ENCODE results near the gene LCAT.

LCAT gene

DNA sequence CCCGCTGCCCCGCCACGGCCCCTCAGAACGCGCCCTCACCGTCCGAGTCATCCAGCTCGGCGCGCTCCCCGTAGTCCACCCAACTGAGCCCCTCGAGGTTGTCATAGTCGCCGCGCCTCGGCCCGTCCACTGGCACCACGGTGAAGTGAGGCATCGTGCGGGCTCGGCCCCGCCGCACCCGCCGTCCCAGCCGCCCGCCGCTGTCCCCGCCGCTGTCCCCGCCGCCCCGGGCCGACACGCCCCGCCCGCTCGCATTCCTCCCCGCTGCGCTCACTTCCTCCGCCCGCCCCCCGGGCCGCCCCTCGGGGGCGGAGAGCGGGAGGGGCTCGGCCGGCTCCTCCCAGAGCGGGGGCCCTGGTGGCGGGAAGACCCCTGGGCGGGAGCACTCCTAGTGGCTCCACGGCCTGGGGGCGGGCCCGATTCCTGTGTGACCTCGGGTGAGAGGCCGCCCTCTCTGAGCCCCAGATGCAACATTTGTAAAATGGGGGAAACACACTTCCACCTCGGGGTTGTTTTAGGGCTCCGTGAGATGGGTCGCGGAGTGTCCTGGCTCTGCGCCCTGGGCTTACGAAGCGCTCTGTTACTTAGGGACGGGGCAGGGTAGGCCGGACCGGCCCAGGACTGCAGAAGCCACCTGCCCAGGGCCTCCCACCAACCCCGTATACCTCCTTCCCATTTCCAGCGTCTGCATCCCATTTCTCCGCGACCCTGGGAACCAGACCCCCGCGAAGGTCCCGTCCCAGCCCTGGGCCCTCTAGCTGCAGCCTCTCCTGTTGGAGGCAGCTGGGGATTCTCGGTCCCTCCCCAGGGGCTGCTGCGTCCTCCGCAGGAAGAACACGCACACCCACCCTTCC is 24.7 kb upstream of the LCAT start, which contains the start of gene SLC12A4:
Gene SLC12A4 (minus strand): TSS at position 238 of the 854 bp plus-strand sequence. CDS start 84 bp downstream, at position 154.
- DNase-seq, result peak; percentile 71 to 76

DNA sequence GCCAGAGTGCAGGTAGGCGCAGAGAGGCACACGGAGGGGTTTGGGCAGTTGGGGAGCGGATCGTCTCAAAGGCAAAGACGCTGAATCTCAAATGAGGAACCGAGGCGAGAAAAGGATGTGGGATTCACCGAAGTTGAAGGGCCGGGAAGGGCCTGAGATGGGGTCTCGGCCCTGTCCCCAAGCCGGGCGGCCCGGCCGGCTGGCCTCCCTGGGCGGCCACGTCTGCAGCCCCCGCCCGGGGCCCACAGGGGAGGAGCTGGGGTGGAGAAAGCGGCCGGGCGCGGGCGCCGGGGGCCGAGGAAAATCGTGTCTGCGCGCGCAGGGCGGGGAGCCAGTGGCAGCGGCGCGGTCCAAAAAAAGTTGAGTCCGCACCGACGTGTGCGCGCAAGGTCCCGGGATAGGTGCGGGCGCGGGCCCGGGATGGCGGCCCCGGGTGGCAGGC is 24.1 kb upstream of the LCAT start:
- DNase-seq, result peak; percentile 23 to 35

DNA sequence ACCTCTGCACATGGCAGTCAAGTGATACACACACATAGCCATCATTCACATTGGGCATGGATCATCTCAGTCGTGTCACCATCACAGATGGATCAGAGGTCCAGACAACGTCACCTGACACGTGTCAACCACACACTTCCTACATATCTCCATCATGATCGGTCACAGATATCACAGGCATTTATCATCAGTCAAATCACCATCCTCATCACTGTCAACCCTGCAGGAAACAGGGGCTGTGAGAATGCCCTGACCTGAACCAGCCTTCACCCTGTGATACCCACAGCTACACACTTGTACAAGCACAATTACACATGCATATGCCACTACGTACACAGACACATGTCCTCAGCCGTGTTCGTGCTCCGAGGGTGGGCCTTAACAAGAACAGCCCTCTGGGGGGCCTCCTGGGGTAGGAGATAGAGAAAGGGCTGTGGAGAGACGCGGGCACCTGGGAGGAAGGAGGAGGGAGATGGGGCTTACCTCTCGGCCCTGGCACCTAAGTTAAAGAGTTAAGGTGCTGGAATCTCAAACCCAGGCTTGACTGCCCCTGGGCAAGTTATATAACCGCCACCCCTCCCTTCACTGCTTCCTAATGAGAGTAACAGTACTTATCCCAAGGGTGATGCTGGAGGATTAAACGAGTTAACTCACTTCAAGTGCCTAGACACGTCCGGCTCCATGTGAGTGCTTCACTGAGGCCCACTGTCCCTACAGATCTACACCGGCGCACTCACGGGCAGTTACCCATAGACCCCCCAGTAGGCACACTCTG is 23.4 kb upstream of the LCAT start:
- no peak for DNase-seq

DNA sequence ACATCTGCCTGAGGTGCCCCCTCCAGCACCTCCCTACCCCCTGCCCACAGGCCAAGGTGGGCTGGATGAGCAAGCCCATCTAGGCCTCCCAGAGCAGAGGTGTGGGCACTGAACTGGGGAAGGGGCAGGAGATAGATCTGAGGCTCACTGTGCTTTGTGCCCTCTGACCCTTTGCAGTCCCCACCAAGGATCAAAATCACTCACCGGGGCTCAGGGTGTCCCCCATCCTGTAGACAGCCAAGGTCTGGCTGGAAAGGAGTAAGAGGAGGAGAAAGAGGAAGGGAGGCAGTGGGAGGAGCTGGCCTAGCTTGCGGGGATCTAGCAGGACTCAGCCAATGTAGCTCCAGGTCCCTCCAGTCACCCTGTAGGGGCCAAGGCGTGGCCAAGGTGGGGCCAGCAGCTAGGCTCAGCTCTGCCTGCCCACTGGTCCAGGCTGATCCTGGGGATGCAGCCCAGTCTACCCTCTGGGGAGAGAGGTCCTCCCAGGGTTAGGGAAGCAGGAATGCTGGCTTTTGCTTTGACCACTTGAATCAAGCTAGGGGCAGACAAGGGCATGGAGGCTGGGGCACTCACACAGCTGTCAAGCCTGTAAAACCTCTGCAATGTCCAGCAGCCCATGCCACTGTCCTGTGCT is 22.7 kb upstream of the LCAT start:
- peak; percentile 32 to 36 for DNase-seq

DNA sequence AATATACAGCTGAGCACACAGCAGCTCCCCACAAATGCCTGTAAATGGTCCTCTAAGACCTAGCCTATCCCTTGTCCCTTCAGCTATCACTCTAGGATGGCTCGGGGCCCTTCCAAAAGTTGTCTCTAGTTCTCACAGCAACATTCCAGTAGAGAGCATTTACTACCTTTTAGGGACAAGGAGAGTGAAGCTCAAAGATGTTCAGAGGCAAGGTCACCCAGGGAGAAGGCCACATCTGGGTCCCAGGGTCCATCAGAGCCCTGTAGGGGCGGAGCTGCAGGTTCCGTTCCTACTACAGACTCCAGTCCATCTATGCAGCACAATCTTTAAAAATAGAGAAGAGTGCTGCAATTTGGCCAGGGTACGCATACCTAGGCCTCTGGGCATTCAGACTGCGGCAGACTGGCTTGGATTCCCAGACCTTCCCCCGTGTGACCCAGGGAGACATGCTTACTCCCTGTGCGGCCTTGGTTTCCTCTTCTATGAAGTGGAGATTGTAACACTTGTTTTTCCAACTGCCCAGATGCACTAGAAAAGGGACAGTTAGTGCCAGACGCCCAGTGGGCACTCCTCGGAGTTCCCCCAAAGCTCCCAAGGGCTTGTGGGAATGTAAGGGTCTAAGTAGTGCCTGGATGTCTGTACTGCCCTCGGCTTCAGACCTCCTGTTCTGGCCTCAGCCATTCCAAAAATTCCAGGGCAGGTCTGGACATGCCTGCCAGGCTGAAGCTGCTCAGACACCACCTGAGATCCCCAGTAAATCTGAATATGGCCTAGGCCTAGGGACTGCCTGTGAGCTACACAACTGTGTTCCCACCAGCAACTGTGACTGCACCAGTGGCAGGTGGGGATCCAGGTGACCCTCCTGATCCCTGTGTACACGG is 22.0 kb upstream of the LCAT start:
- no peak for DNase-seq

DNA sequence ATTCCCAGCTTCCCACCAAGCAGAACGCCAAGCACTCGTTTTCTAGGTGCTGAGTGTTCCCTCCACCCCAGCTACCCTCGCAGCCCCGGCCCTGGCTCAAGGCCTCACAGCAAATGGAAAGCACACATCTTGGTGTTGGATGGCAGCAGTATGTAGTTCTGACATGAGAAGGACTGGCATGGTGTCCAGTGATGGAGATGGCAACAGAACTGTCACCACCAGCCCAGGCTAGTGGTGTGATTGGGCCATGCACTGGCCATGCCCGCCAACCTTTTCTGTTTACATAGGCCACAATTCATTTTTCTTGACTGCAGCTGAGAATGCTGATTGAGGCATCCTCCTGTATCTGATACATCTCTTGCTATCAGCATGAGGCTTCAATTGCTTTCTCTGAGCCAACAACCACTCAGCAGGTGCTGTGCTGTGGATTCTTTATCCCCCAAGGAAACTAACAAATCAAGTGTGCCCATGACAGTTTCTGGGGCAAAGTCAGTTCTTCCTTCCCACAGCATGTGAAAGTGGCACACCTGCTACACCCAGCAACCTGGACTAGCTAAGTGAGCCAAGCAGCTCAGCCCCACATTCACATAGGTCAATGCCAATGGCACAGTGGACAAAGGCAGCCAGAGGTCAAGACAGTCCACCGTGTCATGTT is 20.7 kb upstream of the LCAT start:
- DNase-seq, result no peak

DNA sequence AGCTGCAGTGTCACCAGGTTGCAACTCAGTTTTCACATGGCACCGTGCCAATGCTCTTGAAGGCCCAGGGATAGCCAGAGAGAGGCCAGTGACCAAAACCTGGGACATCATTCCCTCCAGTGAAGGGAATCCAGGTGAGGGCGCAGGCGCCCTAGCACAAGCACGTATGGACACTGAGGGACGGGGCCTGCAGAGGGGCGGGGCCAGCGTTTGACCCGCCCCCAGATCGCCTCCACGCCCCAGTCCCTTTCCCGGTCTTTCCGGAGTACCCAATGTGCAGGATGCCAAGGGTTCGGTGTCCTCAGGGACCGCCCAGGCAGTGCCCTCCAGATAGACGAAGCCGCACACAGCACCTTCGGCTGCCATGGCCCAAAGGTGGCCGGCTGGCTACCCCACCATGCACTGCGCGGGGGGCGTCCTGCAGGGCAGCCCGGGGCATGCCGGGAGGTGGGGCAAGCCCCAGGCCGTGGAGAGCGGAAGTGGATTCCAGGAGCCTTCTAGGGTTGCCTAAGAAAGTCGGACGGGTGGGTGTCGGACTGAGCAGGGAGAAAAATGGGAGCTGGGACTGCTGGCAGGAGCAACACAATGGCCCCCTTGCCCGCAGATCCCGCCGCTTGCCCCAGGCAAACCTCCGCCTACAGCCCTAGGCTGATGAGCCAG is 19.9 kb upstream of the LCAT start:
- DNase-seq, result no peak

DNA sequence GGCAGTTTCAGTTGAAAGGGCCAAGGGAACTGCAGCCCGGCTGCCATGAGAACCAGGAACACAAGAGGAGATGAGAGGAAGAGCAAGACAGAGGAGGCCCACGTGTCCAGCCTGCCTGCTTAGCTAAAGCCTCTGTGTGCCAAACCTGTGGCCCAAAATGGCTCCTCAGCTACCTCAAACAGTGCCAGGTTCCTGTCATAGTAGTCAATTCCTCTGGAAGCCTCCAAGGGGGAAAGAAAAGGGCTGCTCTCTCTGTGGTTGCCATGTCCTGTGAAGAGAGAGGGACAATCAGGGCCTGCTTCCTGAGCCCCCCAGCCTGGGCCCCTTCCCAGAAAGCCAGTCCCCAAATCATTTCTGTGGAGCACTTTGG is 19.4 kb upstream of the LCAT start:
- DNase-seq, result no peak

DNA sequence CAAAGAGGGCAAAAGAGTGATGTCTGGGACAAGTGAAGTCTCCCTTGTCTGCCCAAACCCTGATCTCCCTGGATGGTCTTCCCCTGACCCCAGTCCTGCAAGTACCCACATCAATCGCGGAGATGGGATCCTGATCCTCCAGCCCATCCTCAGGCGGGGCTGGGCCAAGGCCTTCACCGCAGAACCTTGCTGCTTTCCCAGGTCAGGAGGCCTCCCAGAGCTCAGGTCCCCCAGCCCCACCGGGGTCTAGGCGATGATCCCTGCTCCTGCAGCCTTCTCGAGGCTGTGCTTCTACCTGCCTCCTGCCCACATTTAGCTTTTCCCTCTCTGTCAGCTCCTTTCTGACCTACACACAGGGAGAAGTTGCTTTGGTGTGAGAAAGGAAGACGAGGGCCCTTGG is 18.2 kb upstream of the LCAT start:
- no peak for DNase-seq

DNA sequence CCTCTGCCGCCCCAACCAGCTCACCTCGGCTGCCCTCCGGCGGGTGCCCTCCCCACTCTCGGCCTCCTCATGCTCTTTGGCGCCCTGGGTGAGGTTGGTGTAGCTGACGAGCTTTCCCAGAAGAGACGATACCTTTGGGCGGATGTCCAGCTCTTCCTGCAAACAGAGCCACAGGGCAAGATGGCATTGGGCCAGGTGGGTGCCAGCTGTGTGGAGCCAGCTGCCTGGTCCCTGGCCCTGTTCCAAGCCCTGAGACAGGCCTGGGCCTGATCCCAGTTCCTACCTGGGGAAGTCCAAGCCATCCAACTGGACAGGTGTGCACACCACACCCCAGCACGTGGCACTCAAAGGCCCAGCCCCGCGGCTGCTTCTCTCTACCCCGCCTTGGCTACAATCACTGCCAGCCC is 17.6 kb upstream of the LCAT start:
- no peak for DNase-seq

DNA sequence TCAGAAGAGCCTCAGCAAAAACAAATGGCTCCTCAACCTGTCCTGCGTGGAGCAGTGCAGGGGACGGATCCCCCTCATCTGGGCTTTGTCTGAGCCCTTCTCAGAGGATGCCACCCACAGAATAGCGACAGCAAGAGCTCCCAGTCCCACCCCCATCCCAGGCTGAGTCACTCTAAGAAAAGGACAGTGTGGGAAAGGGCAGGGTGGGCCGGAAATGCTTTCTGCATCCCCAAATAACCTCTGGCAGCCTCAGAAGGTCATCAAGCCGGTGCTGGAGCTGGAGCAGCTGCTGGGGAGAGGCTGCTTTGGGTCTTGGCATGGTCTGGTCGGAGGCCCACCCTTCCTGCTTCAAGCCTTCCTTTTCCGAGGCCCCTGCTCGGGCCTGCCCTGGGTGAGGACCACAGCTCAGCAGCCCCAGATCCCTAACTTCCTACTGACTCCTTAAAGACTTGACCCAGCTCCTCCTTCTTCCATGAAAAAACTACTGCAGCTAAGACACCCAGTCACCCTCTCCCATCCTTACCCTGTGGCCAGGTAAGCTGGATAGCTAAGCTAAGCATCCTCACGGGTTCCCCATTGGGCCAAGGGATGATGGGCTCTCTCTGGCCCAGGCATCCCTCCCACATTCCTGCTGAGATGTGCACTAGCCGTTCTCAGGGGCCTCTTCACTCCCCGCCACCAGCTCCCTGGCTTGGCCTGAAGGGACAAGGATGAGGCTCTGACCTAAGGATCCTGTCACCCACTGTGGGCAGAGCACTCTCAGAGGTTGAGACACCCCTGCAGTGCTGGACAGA is 15.8 kb upstream of the LCAT start:
- DNase-seq, result no peak

DNA sequence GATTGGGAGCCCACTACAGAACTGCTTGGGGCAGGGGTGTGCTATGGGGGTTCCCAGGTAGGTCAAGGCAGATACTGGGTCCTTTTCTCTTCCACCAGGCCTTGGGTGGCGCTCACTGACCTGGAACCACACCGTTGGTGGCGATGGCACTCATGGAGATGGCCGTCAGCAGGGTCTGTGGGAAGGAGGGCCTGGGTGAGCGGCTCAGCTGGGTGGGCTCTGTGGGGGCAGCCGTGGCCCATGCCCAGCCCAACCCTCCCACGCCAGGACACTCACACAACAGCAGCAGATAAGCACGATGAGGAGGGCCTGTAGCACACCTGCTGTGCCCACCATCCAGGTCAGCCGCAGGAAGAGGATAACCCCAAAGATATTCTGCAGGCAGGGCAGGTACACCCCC is 13.7 kb upstream of the LCAT start:
- no peak for DNase-seq

DNA sequence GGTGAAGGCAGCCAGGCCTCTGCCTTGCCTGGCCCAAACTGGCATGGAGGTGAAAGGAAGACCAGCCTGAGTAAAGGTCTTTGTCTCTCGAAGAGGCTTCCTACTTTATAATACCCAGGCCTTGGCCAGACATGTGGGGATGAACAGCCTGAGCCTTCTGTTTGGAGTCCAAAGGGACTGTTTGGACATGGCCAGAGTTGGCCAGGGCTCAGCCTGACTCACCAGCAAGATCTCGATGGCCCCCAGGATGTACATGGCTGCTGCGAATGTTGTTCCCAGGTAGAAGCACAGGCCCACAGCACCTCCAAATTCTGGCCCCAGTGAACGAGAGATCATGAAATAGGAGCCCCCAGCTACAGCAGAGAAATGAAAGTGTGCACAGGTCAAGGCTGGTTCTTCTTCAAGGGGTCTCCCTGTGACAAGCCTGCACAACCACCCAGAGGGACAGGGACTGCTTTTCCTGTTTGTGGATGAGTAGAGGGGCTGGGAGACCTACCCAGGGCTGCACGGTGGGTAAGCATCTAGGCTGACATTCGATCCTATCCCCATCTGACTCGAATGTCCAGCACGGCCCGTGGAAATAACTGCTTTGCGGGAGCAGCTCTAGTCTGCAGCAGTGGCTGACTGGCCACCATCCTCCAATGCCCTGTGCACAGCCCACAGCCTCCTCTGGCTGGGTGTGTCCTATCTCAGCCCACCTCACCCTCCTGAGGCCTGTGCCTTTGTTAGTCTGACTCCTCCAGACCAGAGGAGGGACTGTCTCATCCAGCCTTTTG is 10.7 kb upstream of the LCAT start:
- DNase-seq, result no peak

DNA sequence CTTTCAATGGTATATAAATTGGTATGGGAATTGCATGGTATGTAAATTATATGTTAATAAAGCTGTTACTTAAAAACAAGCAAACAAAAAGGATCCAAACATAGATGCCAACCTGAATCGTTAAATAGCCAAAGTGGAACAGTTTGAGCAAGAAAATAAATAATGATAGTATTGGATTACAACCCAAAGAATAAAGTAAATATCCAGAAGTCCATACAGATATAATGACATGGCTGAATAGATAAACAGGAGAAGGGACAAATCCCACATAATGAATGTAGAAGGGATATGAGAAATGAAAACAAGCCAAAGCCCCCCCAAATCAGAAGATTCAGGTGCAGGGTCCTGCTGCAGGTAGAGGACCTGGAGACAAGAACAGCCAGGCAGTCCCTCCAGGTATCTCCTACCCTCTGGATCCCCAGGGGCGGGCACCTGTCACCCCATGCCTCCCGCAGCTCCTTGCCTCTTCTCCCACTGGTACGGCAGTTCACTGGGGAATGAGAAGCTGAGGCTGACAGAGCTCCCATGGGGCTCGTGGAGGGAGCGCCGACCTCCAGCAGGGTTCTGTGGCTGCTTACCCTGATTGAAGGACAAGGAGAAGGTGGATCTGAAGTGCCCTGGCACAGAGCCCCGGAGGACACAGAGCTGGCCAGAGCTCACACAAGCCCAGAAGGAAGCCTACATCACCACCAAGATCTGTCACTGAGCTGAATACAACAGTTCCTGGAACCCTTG is 9.9 kb upstream of the LCAT start:
- no peak for DNase-seq

DNA sequence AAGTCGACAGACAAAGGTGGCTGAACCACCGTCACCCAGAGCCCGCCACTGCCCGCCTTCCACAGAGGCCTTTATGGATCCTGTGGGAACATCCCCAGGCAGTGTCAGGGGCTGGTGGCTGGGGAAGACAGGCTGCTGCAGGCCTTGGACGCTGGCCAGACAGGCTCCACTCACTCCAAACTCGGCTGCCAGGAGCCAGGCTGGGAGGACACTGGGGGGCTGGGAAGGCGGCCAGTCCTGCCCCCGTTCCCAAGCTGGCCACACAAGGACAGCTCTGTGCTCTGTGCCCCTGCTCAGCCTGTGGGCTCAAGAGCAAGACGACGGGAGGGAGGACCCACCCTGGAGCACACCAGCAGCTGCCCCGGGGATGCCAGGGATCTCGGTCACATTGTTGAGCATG is 7.6 kb upstream of the LCAT start:
- DNase-seq, result no peak

DNA sequence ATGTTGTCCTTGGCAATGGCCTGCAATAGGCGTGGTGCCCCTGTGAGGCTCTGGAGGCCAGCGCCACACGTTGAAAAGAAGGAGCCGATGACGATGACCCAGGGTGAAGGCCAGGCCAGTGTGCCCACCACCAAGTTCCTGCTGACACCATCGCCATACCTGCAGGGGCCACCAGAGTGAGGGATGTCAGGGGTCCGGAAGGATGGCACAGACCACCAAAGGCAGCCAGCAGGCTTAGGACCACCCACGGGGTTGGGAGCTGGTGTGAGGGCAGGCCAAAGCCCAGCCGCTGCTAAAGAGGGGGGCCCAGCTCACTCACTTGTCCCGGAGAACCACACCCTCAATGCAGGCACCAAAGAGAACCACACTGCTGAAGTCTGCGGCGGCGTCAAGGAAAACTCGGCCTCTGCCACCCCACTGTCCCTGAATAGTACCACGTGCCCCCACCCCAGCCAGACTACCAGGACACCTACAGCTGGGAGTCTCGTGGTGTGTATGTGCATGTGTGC is 6.5 kb upstream of the LCAT start:
- no peak for DNase-seq

DNA sequence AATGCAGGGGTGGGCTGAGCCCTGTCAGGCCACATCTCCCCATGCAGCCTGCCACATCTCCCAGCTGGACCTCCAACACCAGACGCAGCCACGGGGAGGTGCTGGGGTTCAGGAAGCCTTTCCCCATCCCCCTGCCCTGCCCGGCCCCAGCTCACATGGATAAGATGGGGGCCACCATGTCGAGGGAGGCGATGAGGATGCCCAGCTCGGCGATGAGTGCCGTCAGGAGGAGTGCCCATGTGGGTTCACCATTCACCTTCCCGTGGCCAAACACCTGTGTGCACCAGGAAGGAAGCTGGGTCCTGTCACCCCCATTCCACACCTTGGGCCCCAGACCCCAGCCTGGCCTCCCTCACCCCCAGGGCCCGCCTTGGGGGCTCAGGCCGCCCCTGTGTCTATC is 5.7 kb upstream of the LCAT start:
- no peak for DNase-seq

DNA sequence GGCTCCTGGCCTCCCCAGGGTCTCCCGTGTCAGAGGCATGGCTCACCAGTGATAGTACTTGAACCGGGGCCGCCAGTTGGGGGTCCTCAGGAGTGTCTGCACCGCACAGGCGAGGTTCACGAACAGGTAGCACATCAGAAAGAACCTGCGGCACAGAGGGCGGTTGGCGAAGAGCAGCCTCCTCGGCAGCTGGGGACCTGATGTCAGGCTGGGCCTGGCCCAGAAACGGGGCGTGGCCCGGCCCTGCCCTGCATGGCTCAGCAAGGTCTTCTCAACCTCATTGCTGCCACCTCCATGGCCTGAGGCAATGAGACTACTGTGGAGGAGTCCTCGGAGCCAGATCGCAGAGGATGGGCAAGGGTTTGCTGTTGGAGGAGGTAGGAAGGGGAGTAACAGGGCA is 4.1 kb upstream of the LCAT start:
- no peak for DNase-seq

Measured in Kasumi-1 (cell line).